GM12875 (cell line): ENCODE measurements around the gene EML2.

Source experiments
- H3K4me3 ChIP-seq: one replicate; pipeline ENCODE4 v1.5.1; 2011; ENCODE audit warnings: low read depth, low read length, control low read depth
- CTCF ChIP-seq: IDR thresholded peaks from 2 replicates; pipeline ENCODE4 v1.5.1; 2011; ENCODE audit warnings: low read depth, mild to moderate bottlenecking, control low read depth, inconsistent platforms, low read length, moderate library complexity, borderline replicate concordance; ENCODE audit not compliant: insufficient read depth

The EML2 gene

GRCh38 chr19:45591004-45591637, 48.1 kb downstream of the EML2 start:
- H3K4me3 ChIP-seq: no peak overlapping the region
- TF ChIP-seq CTCF: peak; percentile 74

- no peak for TF ChIP-seq CTCF
- no peak overlapping the region for H3K4me3 ChIP-seq
These were observed 48.7 kb downstream of the EML2 start for GRCh38 chr19:45590300-45591003.

GRCh38 chr19:45589768-45590167, 49.4 kb downstream of the EML2 start:
- TF ChIP-seq CTCF: no peak
- H3K4me3 ChIP-seq: no peak overlapping the region

GRCh38 chr19:45587873-45588272, 51.3 kb downstream of the EML2 start:
- H3K4me3 ChIP-seq: no peak overlapping the region
- no peak for TF ChIP-seq CTCF

GRCh38 chr19:45585158-45585577, 54.0 kb downstream of the EML2 start:
- H3K4me3 ChIP-seq: peak overlapping the region; percentile 91
- TF ChIP-seq CTCF: no peak

GRCh38 chr19:45584332-45585157, 54.7 kb downstream of the EML2 start, which contains the start of gene OPA3:
TSS of gene OPA3 (minus strand) at chr19:45584802. CDS start at chr19:45584764, 38 bp downstream.
- H3K4me3 ChIP-seq: peak within 1 kb of the TSS; percentile 91
- no peak for TF ChIP-seq CTCF

GRCh38 chr19:45581576-45581975, 57.6 kb downstream of the EML2 start:
- H3K4me3 ChIP-seq: no peak overlapping the region
- no peak for TF ChIP-seq CTCF
